Occipital lobe (tissue), 3 donors: ENCODE data around the gene MINDY1. TPM values are rescaled to one million over a fixed set of nuclear protein-coding genes. Genes with fewer than 3 reads are reported as not detected.

ENCODE experiments used
- DNase-seq: peaks from one replicate; lab custom pipeline; 2025; lab: John Stamatoyannopoulos, UW
- small RNA-seq: library from RNA; depleted of rRNA; stranded (forward); fragments of <200 nt; gene quantifications from one replicate; pipeline ENCODE3, GENCODE V24; 2014
- total RNA-seq: library from RNA; depleted of rRNA; stranded (reverse); fragments of >200 nt; gene quantifications from one replicate; pipeline ENCODE4 v1.2.3, GENCODE V29; 2014

Gene MINDY1
- total RNA-seq, 1 donor from 2014 or later = 10.5 TPM

GRCh38 chr1:150967936-150968335 lies 38.8 kb downstream of the MINDY1 start:
- no peak for DNase-seq

GRCh38 chr1:150966011-150966410 lies 40.7 kb downstream of the MINDY1 start:
- no peak for DNase-seq

GRCh38 chr1:150965605-150966004 lies 41.1 kb downstream of the MINDY1 start:
- DNase-seq = no peak

- DNase-seq = no peak
Measured at GRCh38 chr1:150964164-150964489, 42.6 kb downstream of the MINDY1 start.

GRCh38 chr1:150963321-150964163 lies 43.2 kb downstream of the MINDY1 start:
- no peak for DNase-seq

- DNase-seq = no peak
Measured at GRCh38 chr1:150961756-150962155, 44.9 kb downstream of the MINDY1 start.

GRCh38 chr1:150960646-150961045 lies 46.1 kb downstream of the MINDY1 start:
- DNase-seq = no peak

- DNase-seq = no peak
Measured at GRCh38 chr1:150957666-150958065, 49.0 kb downstream of the MINDY1 start.

GRCh38 chr1:150955280-150955679 lies 51.4 kb downstream of the MINDY1 start:
- no peak for DNase-seq

GRCh38 chr1:150954708-150955107 lies 52.0 kb downstream of the MINDY1 start:
- DNase-seq = no peak

Small RNA genes lying within 50 kb of the gene (small RNA-seq; reads per million reads assigned to genes)
- gene RNU6-884P = not detected

Other genes starting within 250 kb of the MINDY1 start
- gene CTSS, start 241.1 kb downstream of the MINDY1 start, total RNA-seq = 11.9 TPM
- 7.2 TPM for gene CTSK, start 198.6 kb downstream of the MINDY1 start, total RNA-seq
- 20.0 TPM for gene ARNT, start 130.3 kb downstream of the MINDY1 start, total RNA-seq
- gene CTXND2, start 119.8 kb downstream of the MINDY1 start, total RNA-seq = not detected
- gene SETDB1, start 80.5 kb downstream of the MINDY1 start, total RNA-seq = 51.5 TPM
- 35.6 TPM for gene CERS2, start 32.1 kb downstream of the MINDY1 start, total RNA-seq
- not detected for gene ANXA9, start 24.6 kb downstream of the MINDY1 start, total RNA-seq
- gene PRUNE1, start 1.5 kb upstream of the MINDY1 start, total RNA-seq = 25.3 TPM
- gene BNIPL, start 29.7 kb upstream of the MINDY1 start, total RNA-seq = 0.16 TPM
- gene C1orf56, start 40.8 kb upstream of the MINDY1 start, total RNA-seq = 3.4 TPM
- gene CDC42SE1, start 52.7 kb upstream of the MINDY1 start, total RNA-seq = 33.4 TPM
- 77.2 TPM for gene MLLT11, start 53.5 kb upstream of the MINDY1 start, total RNA-seq
- 12.6 TPM for gene GABPB2, start 63.9 kb upstream of the MINDY1 start, total RNA-seq
- 18.6 TPM for gene SEMA6C, start 139.7 kb upstream of the MINDY1 start, total RNA-seq
- gene TNFAIP8L2, start 149.7 kb upstream of the MINDY1 start, total RNA-seq = 0.78 TPM
- 16.4 TPM for gene LYSMD1, start 159.0 kb upstream of the MINDY1 start, total RNA-seq
- gene SCNM1, start 159.2 kb upstream of the MINDY1 start, total RNA-seq = 35.6 TPM
- not detected for gene TMOD4, start 169.1 kb upstream of the MINDY1 start, total RNA-seq
- 75.3 TPM for gene VPS72, start 183.3 kb upstream of the MINDY1 start, total RNA-seq
- gene PIP5K1A, start 191.7 kb upstream of the MINDY1 start, total RNA-seq = 56.3 TPM
- 82.0 TPM for gene PSMD4, start 247.8 kb upstream of the MINDY1 start, total RNA-seq